IMR-90 (cell line): ENCODE measurements around the gene KCNK5. TPM values are rescaled to one million over a fixed set of nuclear protein-coding genes. Genes with fewer than 3 reads are reported as not detected.

Experiments
- ATAC-seq: fragments of 200-7000 bp; cut with Tn5 transposase; 2 replicates; pipeline ENCODE4 v1.9.1; 2020; ENCODE audit warnings: low read depth, mild to moderate bottlenecking, moderate library complexity
- BruUV-seq: library from RNA; stranded (reverse); fragments of 400-500 nt; replicated peaks from 2 replicates; lab custom pipeline; 2021; lab: Mats Ljungman, UMichigan
- CTCF ChIA-PET: fragments of 300-600 bp; formaldehyde crosslinking; extraction: SDS; loops from one replicate; lab custom pipeline; 2021; ENCODE audit warnings: antibody characterized with exemption; lab: Yijun Ruan, JAX
- POLR2A ChIA-PET: fragments of 300-600 bp; sonication (Branson Sonifier 250); formaldehyde crosslinking; loops from one replicate; lab custom pipeline; 2022; ENCODE audit warnings: antibody characterized with exemption; ENCODE audit not compliant: unreplicated experiment; lab: Charles Lee
- DNase-seq: peaks from one replicate; pipeline ENCODE4 v3.0.0; 2013
- H2AFZ ChIP-seq: replicated peaks from 2 replicates; pipeline ENCODE3; 2013; ENCODE audit warnings: low read length, mild to moderate bottlenecking; ENCODE audit not compliant: poor library complexity
- H2AK5ac ChIP-seq: 2 replicates; pipeline ENCODE4 v1.6.1; 2013; ENCODE audit warnings: low read depth, low read length, inconsistent platforms
- H2AK9ac ChIP-seq: replicated peaks from 2 replicates; pipeline ENCODE3; 2013; ENCODE audit warnings: mild to moderate bottlenecking, low read depth, low read length, moderate library complexity; ENCODE audit not compliant: poor library complexity
- H2BK120ac ChIP-seq: 2 replicates; pipeline ENCODE4 v1.6.1; 2013; ENCODE audit warnings: low read depth, low read length, inconsistent platforms
- H2BK15ac ChIP-seq: 3 replicates; pipeline ENCODE4 v1.6.1; 2013; ENCODE audit warnings: low read depth, low read length, inconsistent platforms
- H2BK20ac ChIP-seq: 2 replicates; pipeline ENCODE4 v1.6.1; 2013; ENCODE audit warnings: low read depth, mild to moderate bottlenecking, inconsistent platforms, low read length, moderate library complexity
- H2BK5ac ChIP-seq: 2 replicates; pipeline ENCODE4 v1.6.1; 2013; ENCODE audit warnings: mild to moderate bottlenecking, low read depth, low read length, inconsistent platforms; ENCODE audit not compliant: poor library complexity, severe bottlenecking
- H3K14ac ChIP-seq: replicated peaks from 2 replicates; pipeline ENCODE4 v1.6.1; 2013; ENCODE audit warnings: low read depth, low read length, inconsistent platforms
- H3K18ac ChIP-seq: 2 replicates; pipeline ENCODE4 v1.6.1; 2013; ENCODE audit warnings: low read depth, low read length, control low read depth
- H3K23ac ChIP-seq: 2 replicates; pipeline ENCODE4 v1.6.1; 2013; ENCODE audit warnings: low read depth, low read length, inconsistent platforms
- H3K27ac ChIP-seq: 2 replicates; pipeline ENCODE4 v1.5.1; 2013; ENCODE audit warnings: mild to moderate bottlenecking, control low read depth, low read length; ENCODE audit not compliant: insufficient read depth
- H3K27me3 ChIP-seq: 2 replicates; pipeline ENCODE4 v1.6.1; 2013; ENCODE audit warnings: low read length; ENCODE audit not compliant: control insufficient read depth, insufficient read depth
- H3K36me3 ChIP-seq: 2 replicates; pipeline ENCODE4 v1.6.1; 2013; ENCODE audit warnings: low read length, mixed read lengths; ENCODE audit not compliant: control insufficient read depth, insufficient read depth
- H3K4ac ChIP-seq: 2 replicates; pipeline ENCODE4 v1.6.1; 2013; ENCODE audit warnings: low read depth, low read length, inconsistent platforms
- H3K4me1 ChIP-seq: 2 replicates; pipeline ENCODE4 v1.6.1; 2013; ENCODE audit warnings: low read length, mixed read lengths; ENCODE audit not compliant: control insufficient read depth, insufficient read depth
- H3K4me2 ChIP-seq: 2 replicates; pipeline ENCODE4 v1.6.1; 2013; ENCODE audit warnings: low read depth, mild to moderate bottlenecking, control low read depth, low read length, moderate library complexity
- H3K4me3 ChIP-seq: 2 replicates; pipeline ENCODE4 v1.5.1; 2013; ENCODE audit warnings: low read depth, mild to moderate bottlenecking, control low read depth, low read length, moderate library complexity; ENCODE audit not compliant: insufficient read depth
- H3K56ac ChIP-seq: 2 replicates; pipeline ENCODE4 v1.6.1; 2013; ENCODE audit warnings: low read length, inconsistent platforms; ENCODE audit not compliant: insufficient read depth; ENCODE audit errors: extremely low read depth
- H3K79me1 ChIP-seq, 2 experiments: 2 replicates each; pipeline ENCODE4 v1.6.1; 2013; ENCODE audit warnings: low read length in 2 of 2, inconsistent platforms in 1 of 2, low read depth in 1 of 2
- H3K9ac ChIP-seq: 2 replicates; pipeline ENCODE4 v1.6.1; 2013; ENCODE audit warnings: low read depth, low read length, control low read depth
- H3K9me1 ChIP-seq: 2 replicates; pipeline ENCODE4 v1.6.1; 2013; ENCODE audit warnings: low read length, inconsistent platforms; ENCODE audit not compliant: insufficient read depth
- H3K9me3 ChIP-seq: 2 replicates; pipeline ENCODE4 v1.6.1; 2013; ENCODE audit warnings: low read length; ENCODE audit not compliant: control insufficient read depth, insufficient read depth
- H4K20me1 ChIP-seq: 2 replicates; pipeline ENCODE4 v1.6.1; 2013; ENCODE audit warnings: low read length, inconsistent platforms; ENCODE audit not compliant: insufficient read depth
- H4K5ac ChIP-seq: 2 replicates; pipeline ENCODE4 v1.6.1; 2013; ENCODE audit warnings: mild to moderate bottlenecking, low read depth, low read length, control low read depth
- H4K8ac ChIP-seq, 2 experiments: 2 replicates each; pipeline ENCODE4 v1.6.1; 2013; ENCODE audit warnings: low read depth in 2 of 2, low read length in 2 of 2, control low read depth in 1 of 2, inconsistent platforms in 1 of 2
- H4K91ac ChIP-seq: 2 replicates; pipeline ENCODE4 v1.6.1; 2013; ENCODE audit warnings: low read depth, low read length, inconsistent platforms; ENCODE audit not compliant: insufficient read depth
- BHLHE40 ChIP-seq: fragments of 150-350 bp; IDR thresholded peaks from 2 replicates; pipeline ENCODE4 v1.6.1; 2016; ENCODE audit warnings: mild to moderate bottlenecking, low read depth, low read length
- CEBPB ChIP-seq: IDR thresholded peaks from 2 replicates; pipeline ENCODE4 v1.6.1; 2012; ENCODE audit warnings: low read depth, low read length, improper control_type of control experiment
- CHD1 ChIP-seq: IDR thresholded peaks from 2 replicates; pipeline ENCODE4 v1.6.1; 2012; ENCODE audit warnings: low read depth, low read length, improper control_type of control experiment
- CTCF ChIP-seq: conservative IDR thresholded peaks from 2 replicates; pipeline ENCODE4 v1.5.1; 2012; ENCODE audit warnings: mild to moderate bottlenecking, low read depth, low read length, improper control_type of control experiment
- FOS ChIP-seq: fragments of 150-350 bp; IDR thresholded peaks from 2 replicates; pipeline ENCODE4 v1.6.1; 2016; ENCODE audit warnings: low read depth, low read length
- MAFK ChIP-seq: IDR thresholded peaks from 2 replicates; pipeline ENCODE4 v1.6.1; 2012; ENCODE audit warnings: low read depth, low read length, improper control_type of control experiment
- MAZ ChIP-seq: IDR thresholded peaks from 2 replicates; pipeline ENCODE4 v1.6.1; 2012; ENCODE audit warnings: low read depth, mild to moderate bottlenecking, low read length, improper control_type of control experiment, moderate library complexity, borderline replicate concordance
- MXI1 ChIP-seq: IDR thresholded peaks from 2 replicates; pipeline ENCODE4 v1.6.1; 2012; ENCODE audit warnings: low read depth, mild to moderate bottlenecking, low read length, moderate library complexity, borderline replicate concordance
- NFE2L2 ChIP-seq: fragments of 150-350 bp; IDR thresholded peaks from 2 replicates; pipeline ENCODE4 v1.6.1; 2016; ENCODE audit warnings: low read depth, mild to moderate bottlenecking, low read length
- POLR2A ChIP-seq: IDR thresholded peaks from 2 replicates; pipeline ENCODE4 v1.6.1; 2012; ENCODE audit warnings: mild to moderate bottlenecking, low read depth, low read length
- RAD21 ChIP-seq: IDR thresholded peaks from 2 replicates; pipeline ENCODE4 v1.6.1; 2012; ENCODE audit warnings: low read length, improper control_type of control experiment
- RCOR1 ChIP-seq: IDR thresholded peaks from 2 replicates; pipeline ENCODE4 v1.6.1; 2012; ENCODE audit warnings: mild to moderate bottlenecking, low read length, improper control_type of control experiment; ENCODE audit not compliant: insufficient replicate concordance
- RFX5 ChIP-seq: IDR thresholded peaks from 2 replicates; pipeline ENCODE4 v1.8.0; 2012; ENCODE audit warnings: low read depth, mild to moderate bottlenecking, low read length, moderate library complexity
- SMC3 ChIP-seq: fragments of 150-350 bp; IDR thresholded peaks from 2 replicates; pipeline ENCODE4 v1.6.1; 2016; ENCODE audit warnings: low read depth, mild to moderate bottlenecking, antibody characterized with exemption, low read length, moderate library complexity
- USF2 ChIP-seq: fragments of 150-350 bp; IDR thresholded peaks from 2 replicates; pipeline ENCODE4 v1.6.1; 2017; ENCODE audit warnings: mild to moderate bottlenecking, antibody characterized with exemption, low read length, low read depth
- WGBS, 2 experiments: methylation state at CpG; one replicate each; pipeline versions ENCODE4 v1.1.5 to v1.1.7; 2013; ENCODE audit warnings: missing lambda C conversion rate in 2 of 2; ENCODE audit not compliant: insufficient read length in 1 of 2; ENCODE audit errors: extremely low coverage in 2 of 2; 5-methylcytosine and 5-hydroxymethylcytosine counted together
- dilution Hi-C: fragments of 300-500 bp; cut with HindIII; formaldehyde crosslinking; loops from one replicate; pipeline ENCODE4 v1.14.3; 2018; ENCODE audit warnings: low sequenced_read_pairs; ENCODE audit not compliant: unreplicated experiment
- in situ Hi-C: fragments of 300-500 bp; cut with MboI; formaldehyde crosslinking; loops from 3 replicates; pipeline ENCODE4 v1.14.3; 2019; ENCODE audit warnings: low sequenced_read_pairs, inconsistent platforms, mixed read lengths
- intact Hi-C: fragments of 100-400 bp; cut with micrococcal nuclease; formaldehyde crosslinking; loops from 2 replicates; pipeline ENCODE4 v1.10.0; 2022
- polyA plus RNA-seq, 3 experiments: library from polyadenylated mRNA; depleted of rRNA; stranded (reverse); fragments of >200 nt; gene quantifications; 2 replicates each; pipeline ENCODE4 v1.2.3, GENCODE V29; 2012; ENCODE audit warnings: low replicate concordance in 1 of 3
- total RNA-seq: library from RNA; depleted of rRNA; stranded (reverse); fragments of >200 nt; gene quantifications from 2 replicates; pipeline ENCODE4 v1.2.3, GENCODE V29; 2012
- TF ChIP-seq, protein P1 (sequence below): fragments of 150-350 bp; IDR thresholded peaks from 2 replicates; pipeline ENCODE4 v1.6.1; 2016; ENCODE audit warnings: low read depth, mild to moderate bottlenecking, low read length, moderate library complexity, borderline replicate concordance

The KCNK5 gene
- total and polyA plus RNA-seq, 2 of the 4 experiments (the other 2 are of a cell fraction): not detected

- no peaks in the 10 kb centered on the region for H3K79me1 ChIP-seq
- no peak overlapping the region for H2BK120ac ChIP-seq
- H3K27ac ChIP-seq: no peak overlapping the region
- H2BK15ac ChIP-seq: no peak overlapping the region
- no peaks in the 10 kb centered on the region for H3K27me3 ChIP-seq
- no peak overlapping the region for H2BK20ac ChIP-seq
- no peaks in the 10 kb centered on the region; the same call in 1 of the 2 replicates for H3K9me3 ChIP-seq
- BruUV-seq: no TSS peak
- no peak overlapping the region for H2BK5ac ChIP-seq
- ChIA-PET POLR2A (no interaction called here), CTCF (no interaction called here)
- WGBS, 2 experiments: no CpG with 5 or more reads among the region's 6 CpGs
- H2AK9ac ChIP-seq: no peak overlapping the region
- intact Hi-C loops (no loop called here), in situ Hi-C loops (no loop called here), dilution Hi-C loops (no loop called here)
- no peak overlapping the region for H4K91ac ChIP-seq
- H3K9me1 ChIP-seq: no peaks in the 10 kb centered on the region
- no peak overlapping the region for H3K9ac ChIP-seq
- H3K56ac ChIP-seq: no peak overlapping the region
- H3K4me3 ChIP-seq: no peak overlapping the region
- ATAC-seq (no peak), DNase-seq (no peak)
- H2AK5ac ChIP-seq: no peak overlapping the region
- H3K14ac ChIP-seq: no peak overlapping the region
- H4K5ac ChIP-seq: no peak overlapping the region
- H3K4me2 ChIP-seq: no peak overlapping the region
- H3K23ac ChIP-seq: no peak overlapping the region
- H4K8ac ChIP-seq: no peak overlapping the region
- H3K18ac ChIP-seq: no peak overlapping the region
- H3K4me1 ChIP-seq: no peaks in the 10 kb centered on the region
- no peak overlapping the region for H2AFZ ChIP-seq
- TF ChIP-seq POLR2A: no peak
- no peak for TF ChIP-seq CHD1
- no peak for TF ChIP-seq CEBPB
- TF ChIP-seq FOS: no peak
- TF ChIP-seq RAD21: no peak
- no peak for TF ChIP-seq RFX5
- TF ChIP-seq NFE2L2: no peak
- no peak for TF ChIP-seq MAFK
- TF ChIP-seq, protein P1, sequence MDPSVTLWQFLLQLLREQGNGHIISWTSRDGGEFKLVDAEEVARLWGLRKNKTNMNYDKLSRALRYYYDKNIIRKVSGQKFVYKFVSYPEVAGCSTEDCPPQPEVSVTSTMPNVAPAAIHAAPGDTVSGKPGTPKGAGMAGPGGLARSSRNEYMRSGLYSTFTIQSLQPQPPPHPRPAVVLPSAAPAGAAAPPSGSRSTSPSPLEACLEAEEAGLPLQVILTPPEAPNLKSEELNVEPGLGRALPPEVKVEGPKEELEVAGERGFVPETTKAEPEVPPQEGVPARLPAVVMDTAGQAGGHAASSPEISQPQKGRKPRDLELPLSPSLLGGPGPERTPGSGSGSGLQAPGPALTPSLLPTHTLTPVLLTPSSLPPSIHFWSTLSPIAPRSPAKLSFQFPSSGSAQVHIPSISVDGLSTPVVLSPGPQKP: no peak
- TF ChIP-seq SMC3: no peak
- TF ChIP-seq MAZ: no peak
- TF ChIP-seq USF2: no peak
- TF ChIP-seq BHLHE40: no peak
- no peak for TF ChIP-seq CTCF
- TF ChIP-seq MXI1: no peak
- no peak for TF ChIP-seq RCOR1
- no peaks in the 10 kb centered on the region for H4K20me1 ChIP-seq
- H3K4ac ChIP-seq: no peak overlapping the region
- H3K36me3 ChIP-seq: no peaks in the 10 kb centered on the region
These were observed 36.5 kb downstream of the KCNK5 start for GRCh38 chr6:39192736-39193135.
